HG03196 (cell line): ENCODE measurements around the gene WDR7.

ENCODE experiments used
- ATAC-seq: cut with Tn5 transposase; IDR thresholded peaks from one replicate; pipeline ENCODE4 v1.9.1; 2021; ENCODE audit not compliant: unreplicated experiment

The WDR7 gene

GRCh38 chr18:56721031-56721430 lies 69.9 kb downstream of the WDR7 start:
- ATAC-seq = no peak

GRCh38 chr18:56721491-56721890 lies 70.3 kb downstream of the WDR7 start:
- no peak for ATAC-seq

GRCh38 chr18:56722518-56722917 lies 71.4 kb downstream of the WDR7 start:
- ATAC-seq = no peak

GRCh38 chr18:56723068-56723467 lies 71.9 kb downstream of the WDR7 start:
- no peak for ATAC-seq

GRCh38 chr18:56723706-56724105 lies 72.5 kb downstream of the WDR7 start:
- no peak for ATAC-seq

- ATAC-seq = no peak
Observed at GRCh38 chr18:56726906-56727305, 75.7 kb downstream of the WDR7 start.

GRCh38 chr18:56727399-56727798 lies 76.2 kb downstream of the WDR7 start:
- ATAC-seq = no peak

- no peak for ATAC-seq
Observed at GRCh38 chr18:56728741-56729140, 77.6 kb downstream of the WDR7 start.

GRCh38 chr18:56738184-56738583 lies 87.0 kb downstream of the WDR7 start:
- no peak for ATAC-seq

- ATAC-seq = no peak
Observed at GRCh38 chr18:56739731-56740130, 88.6 kb downstream of the WDR7 start.

GRCh38 chr18:56740645-56741044 lies 89.5 kb downstream of the WDR7 start:
- no peak for ATAC-seq

GRCh38 chr18:56741685-56742084 lies 90.5 kb downstream of the WDR7 start:
- ATAC-seq = no peak

- no peak for ATAC-seq
Observed at GRCh38 chr18:56743115-56743514, 92.0 kb downstream of the WDR7 start.

- no peak for ATAC-seq
Observed at GRCh38 chr18:56747032-56747658, 96.0 kb downstream of the WDR7 start.

GRCh38 chr18:56747857-56748256 lies 96.7 kb downstream of the WDR7 start:
- no peak for ATAC-seq

- ATAC-seq = no peak
Observed at GRCh38 chr18:56748698-56749268, 97.6 kb downstream of the WDR7 start.

GRCh38 chr18:56756966-56757365 lies 105.8 kb downstream of the WDR7 start:
- no peak for ATAC-seq

GRCh38 chr18:56770097-56770496 lies 118.9 kb downstream of the WDR7 start:
- no peak for ATAC-seq

GRCh38 chr18:56770873-56771272 lies 119.7 kb downstream of the WDR7 start:
- ATAC-seq = no peak

GRCh38 chr18:56775701-56776100 lies 124.5 kb downstream of the WDR7 start:
- no peak for ATAC-seq

GRCh38 chr18:56787390-56787789 lies 136.2 kb downstream of the WDR7 start:
- ATAC-seq = no peak

- no peak for ATAC-seq
Observed at GRCh38 chr18:56789004-56789888, 138.1 kb downstream of the WDR7 start.
